OCI-LY1 (cell line): ENCODE measurements around the gene ZNF385D.

ENCODE experiments used
- H2AFZ ChIP-seq: fragments of 200-600 bp; sonication (generic), shearing (Covaris generic); 2 replicates; pipeline ENCODE4 v1.6.0; 2014; ENCODE audit warnings: antibody characterized with exemption, mild to moderate bottlenecking, low read length
- H3F3A ChIP-seq: fragments of 200-600 bp; sonication (generic), shearing (Covaris generic); 2 replicates; pipeline ENCODE4 v1.6.0; 2014; ENCODE audit warnings: mild to moderate bottlenecking, antibody characterized with exemption, low read length, moderate library complexity; ENCODE audit not compliant: insufficient read depth
- H3K27ac ChIP-seq: fragments of 200-600 bp; sonication (generic); 2 replicates; pipeline ENCODE4 v1.5.1; 2014; ENCODE audit warnings: low read length, mixed run types, mild to moderate bottlenecking, low read depth; ENCODE audit not compliant: poor library complexity, severe bottlenecking
- H3K27me3 ChIP-seq: fragments of 200-600 bp; sonication (generic); 2 replicates; pipeline ENCODE4 v1.6.0; 2014; ENCODE audit warnings: antibody characterized with exemption, mild to moderate bottlenecking, low read length, moderate library complexity; ENCODE audit not compliant: insufficient read depth
- H3K36me3 ChIP-seq: fragments of 200-600 bp; sonication (generic); 2 replicates; pipeline ENCODE4 v1.6.1; 2014; ENCODE audit warnings: mild to moderate bottlenecking, antibody characterized with exemption, low read length, moderate library complexity, mixed read lengths; ENCODE audit not compliant: insufficient read depth
- H3K4me1 ChIP-seq: fragments of 200-600 bp; sonication (generic); 2 replicates; pipeline ENCODE4 v1.5.1; 2014; ENCODE audit warnings: mild to moderate bottlenecking, low read length, moderate library complexity; ENCODE audit not compliant: insufficient read depth, severe bottlenecking
- H3K4me2 ChIP-seq: fragments of 200-600 bp; sonication (generic), shearing (Covaris generic); 2 replicates; pipeline ENCODE4 v1.6.1; 2014; ENCODE audit warnings: low read length
- H3K4me3 ChIP-seq: fragments of 200-600 bp; sonication (generic); 2 replicates; pipeline ENCODE4 v1.5.1; 2014; ENCODE audit warnings: low read length, low read depth, mild to moderate bottlenecking, mixed read lengths; ENCODE audit not compliant: poor library complexity, severe bottlenecking
- H3K79me2 ChIP-seq: fragments of 200-600 bp; shearing (Covaris generic); 2 replicates; pipeline ENCODE4 v1.6.1; 2016; ENCODE audit warnings: mixed run types, low read length, mixed read lengths; ENCODE audit not compliant: insufficient read depth
- H3K9ac ChIP-seq: fragments of 200-600 bp; sonication (generic), shearing (Covaris generic); 2 replicates; pipeline ENCODE4 v1.6.1; 2014; ENCODE audit warnings: mild to moderate bottlenecking, low read length, mixed read lengths
- H3K9me2 ChIP-seq: fragments of 200-600 bp; sonication (generic), shearing (Covaris generic); 2 replicates; pipeline ENCODE4 v1.6.1; 2014; ENCODE audit warnings: low read depth, mild to moderate bottlenecking, low read length, mixed read lengths
- H3K9me3 ChIP-seq: fragments of 200-600 bp; shearing (Covaris generic); 2 replicates; pipeline ENCODE4 v1.6.1; 2014; ENCODE audit warnings: low read length, mixed read lengths
- H4K20me1 ChIP-seq: fragments of 200-600 bp; sonication (generic), shearing (Covaris generic); 2 replicates; pipeline ENCODE4 v1.6.0; 2016; ENCODE audit warnings: mild to moderate bottlenecking, low read length; ENCODE audit not compliant: insufficient read depth
- EZH2 ChIP-seq: fragments of 200-600 bp; sonication (generic), shearing (Covaris generic); IDR thresholded peaks from 2 replicates; pipeline ENCODE4 v1.8.0; 2017; ENCODE audit warnings: borderline replicate concordance, mixed run types, mild to moderate bottlenecking, antibody characterized with exemption, low read length, moderate library complexity, mixed read lengths
- TF ChIP-seq, protein P1 (sequence below): fragments of 200-600 bp; sonication (generic), shearing (Covaris generic); IDR thresholded peaks from 2 replicates; pipeline ENCODE4 v1.5.1; 2017; ENCODE audit warnings: mild to moderate bottlenecking, antibody characterized with exemption, low read length, moderate library complexity, mixed read lengths

Gene ZNF385D

DNA sequence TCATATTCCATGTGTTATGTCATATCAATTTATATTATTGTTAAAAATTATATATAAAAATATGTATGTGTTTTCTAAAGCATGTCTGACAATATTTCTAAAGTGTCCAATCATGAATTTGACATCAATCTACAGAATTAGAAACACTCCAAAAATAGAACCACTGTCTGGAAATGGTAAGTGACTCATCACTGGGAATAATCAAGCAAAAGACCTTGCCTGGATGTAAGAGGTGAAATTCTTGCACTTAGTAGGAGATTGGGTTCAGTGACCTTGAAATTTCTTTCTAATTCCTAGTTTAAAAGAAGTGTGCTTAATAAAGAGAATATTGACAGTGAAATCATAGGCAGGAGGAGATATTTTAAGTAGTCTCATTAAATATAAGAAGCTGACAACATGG lies 188.8 kb downstream of the ZNF385D start:
- H3K9me2 ChIP-seq = no peaks in the 10 kb centered on the region
- H2AFZ ChIP-seq = no peak overlapping the region
- no peaks in the 10 kb centered on the region for H3K27me3 ChIP-seq
- H3K4me1 ChIP-seq = no peaks in the 10 kb centered on the region
- H3F3A ChIP-seq = no peaks in the 10 kb centered on the region
- H3K36me3 ChIP-seq = no peaks in the 10 kb centered on the region
- no peak overlapping the region for H3K9ac ChIP-seq
- no peak overlapping the region for H3K4me3 ChIP-seq
- TF ChIP-seq EZH2 = no peak
- TF ChIP-seq, protein P1, sequence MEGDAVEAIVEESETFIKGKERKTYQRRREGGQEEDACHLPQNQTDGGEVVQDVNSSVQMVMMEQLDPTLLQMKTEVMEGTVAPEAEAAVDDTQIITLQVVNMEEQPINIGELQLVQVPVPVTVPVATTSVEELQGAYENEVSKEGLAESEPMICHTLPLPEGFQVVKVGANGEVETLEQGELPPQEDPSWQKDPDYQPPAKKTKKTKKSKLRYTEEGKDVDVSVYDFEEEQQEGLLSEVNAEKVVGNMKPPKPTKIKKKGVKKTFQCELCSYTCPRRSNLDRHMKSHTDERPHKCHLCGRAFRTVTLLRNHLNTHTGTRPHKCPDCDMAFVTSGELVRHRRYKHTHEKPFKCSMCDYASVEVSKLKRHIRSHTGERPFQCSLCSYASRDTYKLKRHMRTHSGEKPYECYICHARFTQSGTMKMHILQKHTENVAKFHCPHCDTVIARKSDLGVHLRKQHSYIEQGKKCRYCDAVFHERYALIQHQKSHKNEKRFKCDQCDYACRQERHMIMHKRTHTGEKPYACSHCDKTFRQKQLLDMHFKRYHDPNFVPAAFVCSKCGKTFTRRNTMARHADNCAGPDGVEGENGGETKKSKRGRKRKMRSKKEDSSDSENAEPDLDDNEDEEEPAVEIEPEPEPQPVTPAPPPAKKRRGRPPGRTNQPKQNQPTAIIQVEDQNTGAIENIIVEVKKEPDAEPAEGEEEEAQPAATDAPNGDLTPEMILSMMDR = no peak
- H4K20me1 ChIP-seq = no peaks in the 10 kb centered on the region
- no peak overlapping the region for H3K4me2 ChIP-seq
- H3K9me3 ChIP-seq = no peaks in the 10 kb centered on the region
- no peaks in the 10 kb centered on the region for H3K79me2 ChIP-seq
- H3K27ac ChIP-seq = no peak overlapping the region

DNA sequence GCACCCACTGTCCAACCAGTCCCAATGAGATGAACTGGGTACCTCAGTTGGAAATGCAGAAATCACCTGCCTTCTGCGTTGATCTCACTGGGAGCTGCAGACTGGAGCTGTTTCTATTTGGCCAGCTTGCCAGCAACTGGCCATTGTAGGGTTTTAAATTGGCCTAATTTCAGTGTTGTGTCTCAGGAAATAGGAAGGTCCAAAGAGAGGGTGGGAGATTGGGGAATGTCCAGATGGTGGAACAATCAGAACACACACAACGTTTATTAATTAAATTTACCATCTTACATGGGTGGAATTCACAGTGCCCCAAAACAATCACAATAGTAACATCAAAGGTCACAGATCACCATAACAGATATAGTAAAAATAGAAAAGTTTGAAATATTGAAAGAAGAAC lies 189.5 kb downstream of the ZNF385D start:
- TF ChIP-seq EZH2 = no peak
- TF ChIP-seq, protein P1 = no peak
- no peak overlapping the region for H3K4me3 ChIP-seq

DNA sequence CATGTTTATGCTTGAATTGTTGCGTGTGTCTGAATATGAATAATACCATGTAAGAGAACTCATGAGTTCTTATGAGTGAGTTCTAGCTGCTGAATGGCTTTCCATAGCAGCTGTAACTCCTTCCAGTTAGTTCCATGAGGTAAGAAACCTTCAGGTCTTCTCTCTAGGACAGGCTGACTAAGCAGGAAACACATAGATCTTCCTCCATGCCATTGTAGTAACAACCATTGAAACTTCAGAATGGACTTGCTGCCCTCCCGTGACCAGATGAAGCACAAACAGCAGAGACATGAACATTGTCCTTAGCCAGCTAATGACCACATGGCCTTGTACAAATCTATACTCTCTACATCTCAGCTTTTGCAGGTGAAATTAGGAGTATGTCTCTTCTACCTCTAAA lies 200.0 kb downstream of the ZNF385D start:
- TF ChIP-seq, protein P1 = no peak
- TF ChIP-seq EZH2 = no peak
- H3K36me3 ChIP-seq = no peaks in the 10 kb centered on the region
- H3F3A ChIP-seq = no peaks in the 10 kb centered on the region

More for the DNA sequence above, 189.5 kb downstream of the ZNF385D start:
- Histone ChIP-seq H3K9me3 (no peaks in the 10 kb centered on the region), H3K79me2 (no peaks in the 10 kb centered on the region), H3K27ac (no peak overlapping the region), H3K27me3 (no peaks in the 10 kb centered on the region), H4K20me1 (no peaks in the 10 kb centered on the region), H3K4me2 (no peak overlapping the region), H3K4me1 (no peaks in the 10 kb centered on the region), H3F3A (no peaks in the 10 kb centered on the region), H3K9ac (no peak overlapping the region), H3K36me3 (no peaks in the 10 kb centered on the region), H2AFZ (no peak overlapping the region), H3K9me2 (no peaks in the 10 kb centered on the region)

More for the DNA sequence above, 200.0 kb downstream of the ZNF385D start:
- H3K27me3 ChIP-seq = no peaks in the 10 kb centered on the region
- no peak overlapping the region for H3K4me3 ChIP-seq
- H3K4me2 ChIP-seq = no peak overlapping the region
- H3K4me1 ChIP-seq = no peaks in the 10 kb centered on the region
- no peaks in the 10 kb centered on the region for H3K9me3 ChIP-seq
- H3K27ac ChIP-seq = no peak overlapping the region
- no peaks in the 10 kb centered on the region for H4K20me1 ChIP-seq
- H3K79me2 ChIP-seq = no peaks in the 10 kb centered on the region
- H3K9ac ChIP-seq = no peak overlapping the region
- H2AFZ ChIP-seq = no peak overlapping the region
- no peaks in the 10 kb centered on the region for H3K9me2 ChIP-seq
